Esophagus (tissue), 2 donors: ENCODE data around the gene TTC24. TPM values are rescaled to one million over a fixed set of nuclear protein-coding genes. Genes with fewer than 3 reads are reported as not detected.
"Not testable (repeated sequence)": the region's sequence is repeated elsewhere in the genome, so short reads cannot be mapped to it uniquely, and the experiment has no call there.

Experiments used
- H3K27ac ChIP-seq, 2 donors: one replicate each; pipeline ENCODE4 v1.5.1; 2013; ENCODE audit warnings: low read depth in 2 of 2, mild to moderate bottlenecking in 2 of 2, inconsistent platforms in 1 of 2, low read length in 1 of 2, moderate library complexity in 1 of 2
- H3K27me3 ChIP-seq, 2 donors: one replicate each; pipeline ENCODE4 v1.6.1; 2013; ENCODE audit warnings: low read length in 2 of 2, control low read depth in 1 of 2, mild to moderate bottlenecking in 1 of 2; ENCODE audit not compliant: insufficient read depth in 2 of 2, control insufficient read depth in 1 of 2
- H3K36me3 ChIP-seq, 2 donors: one replicate each; pipeline ENCODE4 v1.6.1; 2013; ENCODE audit warnings: low read length in 1 of 2; ENCODE audit not compliant: control insufficient read depth in 2 of 2, insufficient read depth in 2 of 2
- H3K4me1 ChIP-seq, 2 donors: one replicate each; pipeline ENCODE4 v1.6.1; 2013; ENCODE audit warnings: low read length in 1 of 2; ENCODE audit not compliant: control insufficient read depth in 2 of 2, insufficient read depth in 2 of 2
- H3K4me3 ChIP-seq, 2 donors: one replicate each; pipeline ENCODE4 v1.5.1; 2013; ENCODE audit warnings: low read length in 2 of 2, mild to moderate bottlenecking in 2 of 2, low read depth in 1 of 2, moderate library complexity in 1 of 2
- H3K9me3 ChIP-seq, 2 donors: one replicate each; pipeline ENCODE4 v1.6.1; 2013; ENCODE audit warnings: mild to moderate bottlenecking in 2 of 2, low read depth in 1 of 2, low read length in 1 of 2, moderate library complexity in 1 of 2; ENCODE audit not compliant: control insufficient read depth in 2 of 2, insufficient read depth in 1 of 2
- WGBS, 2 donors: extraction: QIAGEN DNeasy Blood & Tissue Kit; methylation state at CpG; one replicate each; pipeline ENCODE4 v1.1.7; 2013; 5-methylcytosine and 5-hydroxymethylcytosine counted together
- polyA plus RNA-seq, 2 donors: library from polyadenylated mRNA; stranded (reverse); fragments of 200-250 nt; gene quantifications; one replicate each; pipeline ENCODE4 v1.2.3, GENCODE V29; 2013
- donor health status: healthy with polysubstance abuse.
- donor health status: Bipolar disorder and iron deficiency.

Gene TTC24
- polyA plus RNA-seq, 2 donors, result 0.08 TPM; not detected in 1

DNA sequence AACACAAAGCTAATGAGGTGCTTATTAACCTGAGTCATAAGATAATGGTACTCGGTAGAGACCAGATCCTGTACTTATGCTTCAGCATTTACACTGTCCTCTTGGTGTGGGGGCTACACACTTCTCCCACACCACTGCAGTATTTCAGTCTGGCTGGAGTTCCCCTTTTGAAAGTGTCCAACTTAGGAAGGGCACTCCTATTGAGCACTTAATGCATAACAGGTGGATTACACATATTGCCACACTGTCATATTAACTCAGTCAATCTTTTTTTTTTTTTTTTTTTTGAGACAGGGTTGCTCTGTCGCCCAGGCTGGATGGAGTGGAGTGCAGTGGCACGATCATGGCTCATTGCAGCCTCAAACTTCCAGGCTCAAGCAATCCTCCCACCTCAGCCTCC, 20.3 kb downstream of the TTC24 start:
- Histone ChIP-seq H3K27me3 (no peaks in the 10 kb centered on the region), H3K27ac (no peak overlapping the region), H3K9me3 (no peaks in the 10 kb centered on the region), H3K36me3 (peaks cover 9 to 25% of the 10 kb centered on the region in 2 donors), H3K4me3 (no peak overlapping the region), H3K4me1 (peaks cover 0 to 3% of the 10 kb centered on the region in 2 donors)
- 43 to 65% methylated on average over 3 of the region's 3 CpGs for WGBS, 2 donors

DNA sequence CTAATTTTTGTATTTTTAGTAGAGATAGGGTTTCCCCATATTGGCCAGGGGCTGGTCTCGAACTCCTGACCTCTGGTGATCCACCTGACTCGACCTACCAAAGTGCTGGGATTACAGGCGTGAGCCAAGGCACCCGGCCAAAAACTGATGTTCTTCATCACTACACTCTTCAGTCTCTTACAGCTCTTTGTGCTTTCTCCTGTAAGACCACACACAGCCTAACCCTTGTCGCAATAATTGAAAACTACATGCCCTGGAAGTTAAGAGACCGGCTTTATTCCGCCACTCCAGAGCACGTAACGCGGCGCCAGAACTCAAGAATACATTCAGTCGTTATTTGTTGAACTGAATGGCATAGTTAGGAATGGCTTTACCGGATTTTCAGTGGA, 21.2 kb downstream of the TTC24 start:
- Histone ChIP-seq H3K36me3 (peaks cover 7 to 17% of the 10 kb centered on the region in 2 donors), H3K4me1 (peaks cover 0 to 3% of the 10 kb centered on the region in 2 donors), H3K27ac (peak overlapping the region; percentile 61 to 87), H3K9me3 (no peaks in the 10 kb centered on the region), H3K4me3 (peak overlapping the region; percentile 70 to 92), H3K27me3 (no peaks in the 10 kb centered on the region)
- 0 to 1% methylated on average over 13 of the region's 13 CpGs for WGBS, 2 donors

DNA sequence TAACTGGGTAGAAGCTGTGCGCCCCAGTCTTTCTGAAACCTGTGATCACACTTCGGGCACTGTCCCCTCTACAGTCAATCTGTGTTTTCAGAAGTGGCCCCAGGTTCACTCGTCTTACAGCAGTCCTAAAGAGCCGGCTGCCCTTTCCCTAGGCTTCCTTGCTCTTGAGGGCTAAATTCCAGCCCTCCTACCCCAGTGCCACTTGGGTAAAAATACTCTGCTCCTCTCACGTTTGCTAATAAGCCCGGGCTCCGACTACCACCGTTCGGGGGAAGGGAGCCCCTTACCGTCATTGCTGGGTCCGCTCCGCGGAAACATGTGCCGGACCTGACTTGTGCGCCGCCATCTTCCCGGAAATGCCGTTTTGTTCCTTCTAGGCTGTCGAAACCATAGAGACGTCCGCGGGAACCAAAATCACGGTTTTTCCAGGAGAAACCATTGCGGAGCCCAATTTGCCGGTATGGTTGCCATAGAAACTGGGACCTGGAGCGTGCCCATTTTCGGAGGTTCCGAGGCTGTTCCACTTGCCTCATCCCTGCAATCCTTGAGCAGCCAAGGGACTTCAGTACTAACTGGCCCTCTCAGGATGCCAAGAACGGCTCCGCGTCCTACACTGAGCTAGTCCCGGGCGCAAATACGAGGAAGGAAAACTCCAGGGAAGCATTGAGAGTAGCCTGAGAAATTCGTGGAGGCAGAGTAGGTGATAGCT, 21.8 kb downstream of the TTC24 start, which contains the start of gene GPATCH4:
GPATCH4 (minus strand) TSS at position 358 of the 709 bp plus-strand sequence.
- Histone ChIP-seq H3K36me3 (peaks cover 7 to 11% of the 10 kb centered on the region in 2 donors), H3K27ac (peak within 1 kb of the TSS; percentile 61 to 87), H3K9me3 (no peaks in the 10 kb centered on the region), H3K4me3 (peak within 1 kb of the TSS; percentile 70 to 92), H3K27me3 (no peaks in the 10 kb centered on the region), H3K4me1 (peaks cover 0 to 3% of the 10 kb centered on the region in 2 donors)
- 0% methylated on average over 35 of the region's 35 CpGs for WGBS, 2 donors

DNA sequence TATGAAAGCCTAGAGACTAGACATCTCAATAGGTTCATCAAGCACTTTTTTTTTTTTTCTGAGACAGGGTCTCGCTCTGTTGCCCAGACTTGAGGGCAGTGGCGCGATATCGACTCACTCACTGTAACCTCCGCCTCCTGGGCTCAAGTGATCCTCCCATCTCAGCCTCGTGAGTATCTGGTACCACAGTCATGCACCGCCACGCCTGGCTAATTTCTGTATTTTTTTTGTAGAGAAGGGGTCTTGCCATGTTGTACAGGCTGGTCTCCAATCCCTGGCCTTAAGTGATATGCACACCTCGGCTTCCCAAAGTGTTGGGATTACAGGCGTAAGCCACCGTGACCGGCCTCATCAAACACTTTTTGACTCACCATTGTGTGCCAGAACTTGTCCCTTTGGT, 22.4 kb downstream of the TTC24 start:
- WGBS, 2 donors, result 52 to 62% methylated on average over 12 of the region's 12 CpGs
- H3K27ac ChIP-seq, result peak overlapping the region; percentile 61 to 87
- peaks cover 7% of the 10 kb centered on the region in 2 donors for H3K36me3 ChIP-seq
- H3K27me3 ChIP-seq, result no peaks in the 10 kb centered on the region
- H3K9me3 ChIP-seq, result no peaks in the 10 kb centered on the region
- H3K4me3 ChIP-seq, result peak overlapping the region; percentile 70 to 92
- peaks cover 0 to 3% of the 10 kb centered on the region in 2 donors for H3K4me1 ChIP-seq

DNA sequence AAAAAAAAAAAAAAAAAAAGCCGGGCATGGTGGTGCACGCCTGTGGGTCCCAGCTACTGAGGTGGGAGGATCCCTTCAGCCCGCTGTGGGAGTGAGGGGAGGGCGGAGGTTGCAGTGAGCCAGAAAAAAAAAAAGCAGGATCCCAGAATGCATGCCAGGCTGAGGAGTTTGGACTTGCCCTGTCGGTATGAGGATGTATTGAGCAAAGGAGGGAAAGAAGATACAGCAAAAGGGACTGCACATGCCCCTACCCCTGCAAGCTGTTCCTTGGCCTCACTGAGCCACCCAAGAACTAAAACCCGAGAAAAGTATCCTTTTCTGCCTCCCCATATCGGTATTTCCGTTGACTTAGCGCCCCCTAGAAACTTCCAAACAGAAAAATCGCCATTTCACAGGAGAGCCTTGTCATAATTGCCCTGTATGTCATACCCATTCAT, 23.1 kb downstream of the TTC24 start:
- Histone ChIP-seq H3K27me3 (no peaks in the 10 kb centered on the region), H3K4me1 (peaks cover 0 to 3% of the 10 kb centered on the region in 2 donors), H3K9me3 (no peaks in the 10 kb centered on the region), H3K4me3 (no peak overlapping the region), H3K27ac (no peak overlapping the region), H3K36me3 (peaks cover 4 to 7% of the 10 kb centered on the region in 2 donors)
- WGBS, 2 donors, result 14 to 28% methylated on average over 9 to 10 of the region's 10 CpGs

DNA sequence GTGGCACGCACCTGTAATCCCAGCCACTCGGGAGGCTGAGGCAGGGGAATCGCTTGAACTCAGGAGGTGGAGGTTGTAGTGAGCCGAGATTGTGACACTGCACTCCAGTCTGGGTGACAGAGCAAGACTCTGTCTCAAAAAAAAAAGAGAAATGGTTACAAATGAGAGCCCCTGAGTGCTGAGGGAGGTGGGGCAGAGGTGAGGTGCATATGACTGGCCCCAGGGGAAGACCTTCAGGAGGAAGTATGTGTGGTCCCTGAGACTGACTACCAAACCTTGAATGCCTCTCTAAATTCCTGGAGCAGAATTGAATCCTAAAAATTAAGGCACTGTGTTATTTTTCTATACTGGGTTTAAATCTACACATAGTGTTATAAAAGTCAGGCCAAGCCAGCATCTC, 27.8 kb downstream of the TTC24 start:
- not testable (repeated sequence) for H3K27ac ChIP-seq, H3K36me3 ChIP-seq
- WGBS, 2 donors, result 81 to 86% methylated on average over 4 of the region's 4 CpGs

DNA sequence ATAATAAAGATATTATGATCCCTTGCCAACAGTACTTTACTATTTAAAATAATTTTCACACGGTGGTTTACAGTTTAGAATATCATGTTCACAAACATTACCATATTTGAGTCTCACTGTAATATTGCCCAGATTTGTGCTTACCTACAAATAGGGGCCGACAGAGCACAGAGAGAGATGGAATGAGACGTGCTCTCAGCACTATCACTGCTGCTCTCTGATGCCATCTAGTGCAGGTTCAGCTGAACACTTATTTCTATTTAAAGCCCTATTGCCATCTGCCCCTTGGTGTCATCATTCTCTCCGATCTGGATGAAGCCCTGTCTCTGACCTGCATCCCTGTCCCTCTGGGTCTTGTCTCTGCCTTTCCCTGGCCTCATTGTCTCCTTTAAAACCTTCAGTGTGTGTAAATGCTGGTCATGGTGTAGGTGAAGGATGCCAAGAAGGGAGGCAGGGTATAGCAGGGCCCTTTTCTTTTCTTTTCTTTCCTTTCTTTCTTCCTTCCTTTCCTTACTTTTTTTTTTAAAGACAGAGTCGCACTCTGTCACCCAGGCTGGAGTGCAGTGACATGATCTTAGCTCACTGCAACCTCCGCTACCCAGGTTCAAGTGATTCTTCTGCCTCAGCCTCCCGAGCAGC, 28.6 kb downstream of the TTC24 start:
- no peaks in the 10 kb centered on the region for H3K36me3 ChIP-seq
- no peaks in the 10 kb centered on the region for H3K4me1 ChIP-seq
- H3K9me3 ChIP-seq, result no peaks in the 10 kb centered on the region
- WGBS, 2 donors, result 28 to 29% methylated on average over 7 of the region's 7 CpGs
- H3K27ac ChIP-seq, result no peak overlapping the region
- H3K4me3 ChIP-seq, result no peak overlapping the region
- no peaks in the 10 kb centered on the region for H3K27me3 ChIP-seq

More for the DNA sequence above, 27.8 kb downstream of the TTC24 start:
- H3K27me3 ChIP-seq, H3K4me3 ChIP-seq, H3K9me3 ChIP-seq, H3K4me1 ChIP-seq: not testable (repeated sequence)

DNA sequence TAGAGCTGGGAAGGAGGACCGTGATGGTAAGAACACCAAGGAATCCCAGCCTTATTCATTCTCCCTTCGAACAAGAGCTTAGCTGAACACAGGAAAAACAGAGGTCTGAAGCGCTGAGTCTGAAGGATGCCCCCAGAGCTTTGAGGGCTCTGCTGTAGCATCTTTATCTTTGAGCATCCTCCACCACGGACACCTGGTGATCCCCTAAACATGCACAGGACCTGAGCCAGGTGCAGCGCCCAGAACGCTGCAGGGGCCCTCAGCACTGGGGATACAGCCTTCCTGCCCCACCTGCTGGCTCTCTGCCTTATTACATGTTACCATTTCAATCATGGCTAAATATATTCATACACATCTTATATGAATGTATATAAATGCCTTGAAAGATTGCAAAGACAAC, 29.5 kb downstream of the TTC24 start:
- Histone ChIP-seq H3K9me3 (no peaks in the 10 kb centered on the region), H3K4me1 (no peaks in the 10 kb centered on the region), H3K4me3 (no peak overlapping the region), H3K27me3 (no peaks in the 10 kb centered on the region), H3K36me3 (no peaks in the 10 kb centered on the region), H3K27ac (no peak overlapping the region)
- 40 to 43% methylated on average over 6 of the region's 6 CpGs for WGBS, 2 donors

DNA sequence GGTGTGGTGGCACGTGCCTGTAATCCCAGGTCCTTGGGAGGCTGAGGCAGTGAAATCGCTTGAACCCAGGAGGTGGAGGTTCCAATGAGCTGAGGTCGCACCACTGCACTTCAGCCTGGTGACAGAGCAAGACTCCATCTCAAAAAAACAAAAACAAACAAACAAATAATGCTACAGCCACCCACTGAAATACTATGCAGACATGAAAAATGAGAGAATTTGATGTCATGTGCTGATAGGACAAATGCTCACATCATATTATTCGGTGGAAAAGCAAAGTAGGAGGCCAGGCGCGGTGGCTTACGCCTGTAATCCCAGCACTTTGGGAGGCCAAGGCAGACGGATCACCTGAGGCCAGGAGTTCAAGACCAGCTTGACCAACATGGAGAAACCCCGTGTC, 30.5 kb downstream of the TTC24 start:
- 88 to 92% methylated on average over 9 of the region's 9 CpGs for WGBS, 2 donors
- H3K36me3 ChIP-seq, H3K27me3 ChIP-seq, H3K4me3 ChIP-seq, H3K9me3 ChIP-seq, H3K27ac ChIP-seq, H3K4me1 ChIP-seq: not testable (repeated sequence)

DNA sequence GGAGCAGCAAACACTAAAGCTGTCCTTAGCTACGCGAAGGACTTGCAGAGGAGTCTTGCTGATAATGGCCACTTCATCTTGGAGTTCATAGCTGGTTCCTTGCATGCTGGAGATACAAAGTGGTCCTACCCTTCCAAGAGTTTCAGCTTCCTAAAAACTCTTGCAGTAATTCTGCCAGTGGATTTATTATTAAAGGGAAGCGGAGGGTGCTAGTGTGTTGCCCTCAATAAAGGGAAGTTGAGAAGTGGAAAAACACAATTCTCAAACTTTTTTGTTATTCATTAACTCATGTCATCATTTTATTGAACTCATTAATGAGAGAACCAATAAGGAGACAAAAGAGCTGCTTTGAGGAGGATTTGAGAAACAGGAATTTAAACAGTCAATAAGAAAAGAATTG, 33.1 kb downstream of the TTC24 start:
- Histone ChIP-seq H3K36me3 (no peaks in the 10 kb centered on the region), H3K4me3 (no peak overlapping the region), H3K27ac (no peak overlapping the region), H3K27me3 (no peaks in the 10 kb centered on the region), H3K4me1 (no peaks in the 10 kb centered on the region), H3K9me3 (no peaks in the 10 kb centered on the region)
- WGBS, 2 donors, result 55 to 60% methylated on average over 3 of the region's 3 CpGs
